Measurements from ENCODE around the gene PABPN1L.

The PABPN1L gene

GRCh38 chr16:88865742-88866141 lies 718 bp downstream of the PABPN1L start:
- DNase-seq = no peak

- no peak for DNase-seq
Measured at GRCh38 chr16:88865310-88865709, 1.1 kb downstream of the PABPN1L start.

GRCh38 chr16:88864521-88864920 lies 1.9 kb downstream of the PABPN1L start:
- DNase-seq = no peak

GRCh38 chr16:88864099-88864498 lies 2.4 kb downstream of the PABPN1L start:
- no peak for DNase-seq

GRCh38 chr16:88863426-88863825 lies 3.0 kb downstream of the PABPN1L start:
- DNase-seq = no peak

GRCh38 chr16:88862968-88863367 lies 3.5 kb downstream of the PABPN1L start:
- no peak for DNase-seq

- DNase-seq = no peak
Measured at GRCh38 chr16:88861359-88861758, 5.1 kb downstream of the PABPN1L start.

GRCh38 chr16:88859381-88860091 lies 6.9 kb downstream of the PABPN1L start:
- DNase-seq = no peak

- peak; percentile 91 for DNase-seq
Measured at GRCh38 chr16:88857728-88858339, 8.6 kb downstream of the PABPN1L start.

GRCh38 chr16:88856828-88857727 lies 9.4 kb downstream of the PABPN1L start, which contains the start of the genes GALNS and TRAPPC2L:
GALNS (minus strand) TSS chr16:88856947; CDS start chr16:88856877, 70 bp downstream.
TRAPPC2L (plus strand) TSS chr16:88857127; CDS start chr16:88857151, 24 bp downstream.
- peak; percentile 100 for DNase-seq

- peak; percentile 69 for DNase-seq
Measured at GRCh38 chr16:88856122-88856827, 10.2 kb downstream of the PABPN1L start.

GRCh38 chr16:88855736-88856121 lies 10.7 kb downstream of the PABPN1L start:
- no peak for DNase-seq

- DNase-seq = no peak
Measured at GRCh38 chr16:88855176-88855575, 11.3 kb downstream of the PABPN1L start.

GRCh38 chr16:88854306-88855111 lies 12.0 kb downstream of the PABPN1L start:
- no peak for DNase-seq

GRCh38 chr16:88853325-88853941 lies 13.0 kb downstream of the PABPN1L start:
- DNase-seq = no peak

- DNase-seq = no peak
Measured at GRCh38 chr16:88851616-88852015, 14.8 kb downstream of the PABPN1L start.

GRCh38 chr16:88850531-88851199 lies 15.8 kb downstream of the PABPN1L start:
- DNase-seq = no peak

- DNase-seq = no peak
Measured at GRCh38 chr16:88848557-88848956, 17.9 kb downstream of the PABPN1L start.

GRCh38 chr16:88847654-88848053 lies 18.8 kb downstream of the PABPN1L start:
- DNase-seq = no peak

- no peak for DNase-seq
Measured at GRCh38 chr16:88846088-88846487, 20.4 kb downstream of the PABPN1L start.

All from activated effector memory CD4-positive, alpha-beta T cell treated with anti-CD3 and anti-CD28 coated beads, Interleukin-2, amount 50 U/mL, for 16 hours (primary cell).